ENCODE results near the gene SRL.

Gene SRL

GRCh38 chr16:4205971-4206370 is 35.9 kb downstream of the SRL start:
- Histone ChIP-seq H3K4me1 (ENCODE audit: control insufficient read depth, low read length) (no peaks in the 10 kb centered on the region), H3K36me3 (ENCODE audit: control insufficient read depth, low read length) (no peaks in the 10 kb centered on the region), H3K79me2 (ENCODE audit: control insufficient read depth, low read length) (no peaks in the 10 kb centered on the region), H3K9me3 (ENCODE audit: control insufficient read depth, insufficient read depth, low read length) (no peaks in the 10 kb centered on the region), H3K27ac (ENCODE audit: low read depth, low read length) (no peak overlapping the region), H3K9me2 (replicated peaks; ENCODE audit: control insufficient read depth, low read length) (no peaks in the 10 kb centered on the region), H3K27me3 (ENCODE audit: control insufficient read depth, low read length) (no peaks in the 10 kb centered on the region; the same call in 1 of the 2 replicates), H4K20me1 (ENCODE audit: control insufficient read depth, insufficient read depth, low read depth, low read length) (no peaks in the 10 kb centered on the region), H3F3A (ENCODE audit: control insufficient read depth, insufficient read depth) (no peaks in the 10 kb centered on the region), H3K4me3 (ENCODE audit: low read length) (no peak overlapping the region), H3K4me2 (ENCODE audit: low read length) (no peak overlapping the region)
- TF ChIP-seq EZH2phosphoT487 (IDR thresholded peaks at IDR 0.05; ENCODE audit: borderline replicate concordance, low read length) (no peak), CTCF (IDR thresholded peaks at IDR 0.05; ENCODE audit: low read depth, low read length, poor library complexity, severe bottlenecking) (no peak)

GRCh38 chr16:4204521-4204920 is 37.4 kb downstream of the SRL start:
- no peak overlapping the region for H3K4me2 ChIP-seq (ENCODE audit: low read length)
- no peak for TF ChIP-seq EZH2phosphoT487 (IDR thresholded peaks at IDR 0.05; ENCODE audit: borderline replicate concordance, low read length)
- no peak for TF ChIP-seq CTCF (IDR thresholded peaks at IDR 0.05; ENCODE audit: low read depth, low read length, poor library complexity, severe bottlenecking)
- H3K79me2 ChIP-seq (ENCODE audit: control insufficient read depth, low read length): no peaks in the 10 kb centered on the region
- no peaks in the 10 kb centered on the region for H4K20me1 ChIP-seq (ENCODE audit: control insufficient read depth, insufficient read depth, low read depth, low read length)
- peaks cover 4% of the 10 kb centered on the region; the same call in 1 of the 2 replicates for H3K4me1 ChIP-seq (ENCODE audit: control insufficient read depth, low read length)
- H3K36me3 ChIP-seq (ENCODE audit: control insufficient read depth, low read length): no peaks in the 10 kb centered on the region
- H3K9me3 ChIP-seq (ENCODE audit: control insufficient read depth, insufficient read depth, low read length): no peaks in the 10 kb centered on the region
- no peak overlapping the region for H3K4me3 ChIP-seq (ENCODE audit: low read length)
- no peaks in the 10 kb centered on the region for H3F3A ChIP-seq (ENCODE audit: control insufficient read depth, insufficient read depth)
- H3K27ac ChIP-seq (ENCODE audit: low read depth, low read length): no peak overlapping the region
- H3K9me2 ChIP-seq (replicated peaks; ENCODE audit: control insufficient read depth, low read length): no peaks in the 10 kb centered on the region
- H3K27me3 ChIP-seq (ENCODE audit: control insufficient read depth, low read length): no peaks in the 10 kb centered on the region

- no peaks in the 10 kb centered on the region for H3K36me3 ChIP-seq (ENCODE audit: control insufficient read depth, low read length)
- no peaks in the 10 kb centered on the region for H4K20me1 ChIP-seq (ENCODE audit: control insufficient read depth, insufficient read depth, low read depth, low read length)
- H3K4me1 ChIP-seq (ENCODE audit: control insufficient read depth, low read length): peaks cover 4% of the 10 kb centered on the region; the same call in 1 of the 2 replicates
- no peaks in the 10 kb centered on the region for H3K79me2 ChIP-seq (ENCODE audit: control insufficient read depth, low read length)
- no peaks in the 10 kb centered on the region for H3K9me3 ChIP-seq (ENCODE audit: control insufficient read depth, insufficient read depth, low read length)
- H3K27me3 ChIP-seq (ENCODE audit: control insufficient read depth, low read length): no peaks in the 10 kb centered on the region
- no peak overlapping the region for H3K4me3 ChIP-seq (ENCODE audit: low read length)
- TF ChIP-seq EZH2phosphoT487 (IDR thresholded peaks at IDR 0.05; ENCODE audit: borderline replicate concordance, low read length) (no peak), CTCF (IDR thresholded peaks at IDR 0.05; ENCODE audit: low read depth, low read length, poor library complexity, severe bottlenecking) (no peak)
- no peaks in the 10 kb centered on the region for H3K9me2 ChIP-seq (replicated peaks; ENCODE audit: control insufficient read depth, low read length)
- no peaks in the 10 kb centered on the region for H3F3A ChIP-seq (ENCODE audit: control insufficient read depth, insufficient read depth)
- no peak overlapping the region for H3K4me2 ChIP-seq (ENCODE audit: low read length)
- no peak overlapping the region for H3K27ac ChIP-seq (ENCODE audit: low read depth, low read length)
These were observed 38.1 kb downstream of the SRL start for GRCh38 chr16:4203748-4204147.

Measured in DOHH2 (cell line).